SH-SY5Y (cell line): Measurements from ENCODE around the gene HINT1.

Source experiments
- GATA2 ChIP-seq: IDR thresholded peaks from 2 replicates; pipeline ENCODE4 v1.6.1; 2011; ENCODE audit warnings: mild to moderate bottlenecking, low read depth, low read length
- GATA3 ChIP-seq: IDR thresholded peaks from 2 replicates; pipeline ENCODE4 v1.6.1; 2011; ENCODE audit warnings: low read depth, mild to moderate bottlenecking, low read length, moderate library complexity

DNA sequence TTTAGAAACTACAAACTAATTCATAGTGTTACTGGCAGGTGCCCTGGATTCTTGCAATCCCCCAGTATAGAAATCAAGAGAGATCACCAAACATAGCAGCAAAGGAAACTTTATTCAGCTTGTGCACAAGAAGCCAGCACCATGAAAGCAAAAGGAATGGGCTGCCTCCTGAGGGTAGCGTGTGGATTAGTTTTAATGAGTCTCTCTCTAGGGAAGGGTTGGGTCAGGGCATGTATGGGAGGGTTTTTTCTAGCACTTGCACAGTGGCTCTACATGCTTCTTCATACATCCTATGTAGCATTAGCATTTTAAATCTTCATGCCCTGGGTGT lies 44.1 kb upstream of the HINT1 start:
- TF ChIP-seq GATA2 (no peak), GATA3 (no peak)
